HG02678 (cell line): ENCODE results near the gene KRT85.
"Not testable (repeated sequence)": the region's sequence is repeated elsewhere in the genome, so short reads cannot be mapped to it uniquely, and the experiment has no call there.

Experiments used
- ATAC-seq: cut with Tn5 transposase; IDR thresholded peaks from one replicate; pipeline ENCODE4 v1.9.1; 2021; ENCODE audit warnings: mild to moderate bottlenecking, moderate library complexity; ENCODE audit not compliant: unreplicated experiment

The KRT85 gene

DNA sequence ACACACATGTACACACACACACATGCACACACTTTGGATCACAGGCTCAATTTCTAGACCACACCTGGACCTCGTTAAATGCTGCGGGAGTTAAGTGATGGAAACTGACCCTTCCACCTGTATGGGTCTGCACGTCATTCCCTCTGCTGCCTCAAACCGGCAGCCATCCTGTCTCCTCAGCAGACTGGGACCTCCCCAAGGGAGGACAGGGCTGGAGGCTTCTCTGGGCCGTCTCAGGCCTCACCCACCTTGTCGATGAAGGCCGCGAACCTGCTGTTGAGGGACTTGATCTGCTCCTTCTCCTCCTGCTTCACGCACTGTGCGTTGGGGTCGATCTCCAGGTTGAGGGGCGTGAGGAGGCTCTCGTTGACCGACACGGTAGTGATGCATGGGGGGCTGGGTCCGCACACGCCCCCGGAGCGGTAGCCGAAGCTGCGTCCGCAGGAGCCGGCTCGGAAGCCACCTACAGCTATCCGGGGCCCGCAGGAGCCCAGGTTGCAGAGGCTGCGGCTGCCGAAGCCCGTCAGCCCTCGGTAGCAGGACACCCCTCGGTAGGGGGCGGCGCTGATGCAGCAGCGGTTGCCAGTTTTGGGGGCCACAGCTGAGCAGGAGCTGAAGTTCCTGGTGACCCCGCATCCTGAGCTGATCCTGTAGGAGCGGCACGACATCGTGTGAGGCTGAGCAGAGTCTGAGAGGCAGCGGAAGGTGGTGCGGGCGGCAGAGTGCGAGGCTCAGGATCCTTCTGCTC lies at the start of gene KRT85:
Gene KRT85, minus strand, starts transcription at position 744 of the 748 bp plus-strand sequence. Its CDS starts 76 bp downstream, at position 668.
- ATAC-seq = no peak

DNA sequence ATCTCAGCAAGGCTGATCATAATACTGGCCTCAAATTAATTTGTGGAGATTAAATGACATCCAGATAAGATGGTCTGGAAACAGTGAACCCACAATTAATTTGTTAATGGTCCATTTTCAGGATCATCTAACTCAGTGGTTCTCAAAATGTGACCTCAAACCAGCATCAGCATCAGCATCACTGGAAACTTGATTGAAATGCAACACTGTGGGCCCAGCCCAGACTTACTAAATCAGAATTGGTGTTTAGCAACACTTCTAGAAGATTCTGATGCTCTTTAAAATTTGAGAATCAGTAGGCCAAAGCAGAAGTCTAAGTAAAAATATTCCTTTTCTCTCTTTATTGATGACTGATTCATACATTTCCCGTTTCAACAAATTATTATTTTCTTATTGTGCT lies 49.5 kb upstream of the KRT85 start:
- ATAC-seq = no peak

DNA sequence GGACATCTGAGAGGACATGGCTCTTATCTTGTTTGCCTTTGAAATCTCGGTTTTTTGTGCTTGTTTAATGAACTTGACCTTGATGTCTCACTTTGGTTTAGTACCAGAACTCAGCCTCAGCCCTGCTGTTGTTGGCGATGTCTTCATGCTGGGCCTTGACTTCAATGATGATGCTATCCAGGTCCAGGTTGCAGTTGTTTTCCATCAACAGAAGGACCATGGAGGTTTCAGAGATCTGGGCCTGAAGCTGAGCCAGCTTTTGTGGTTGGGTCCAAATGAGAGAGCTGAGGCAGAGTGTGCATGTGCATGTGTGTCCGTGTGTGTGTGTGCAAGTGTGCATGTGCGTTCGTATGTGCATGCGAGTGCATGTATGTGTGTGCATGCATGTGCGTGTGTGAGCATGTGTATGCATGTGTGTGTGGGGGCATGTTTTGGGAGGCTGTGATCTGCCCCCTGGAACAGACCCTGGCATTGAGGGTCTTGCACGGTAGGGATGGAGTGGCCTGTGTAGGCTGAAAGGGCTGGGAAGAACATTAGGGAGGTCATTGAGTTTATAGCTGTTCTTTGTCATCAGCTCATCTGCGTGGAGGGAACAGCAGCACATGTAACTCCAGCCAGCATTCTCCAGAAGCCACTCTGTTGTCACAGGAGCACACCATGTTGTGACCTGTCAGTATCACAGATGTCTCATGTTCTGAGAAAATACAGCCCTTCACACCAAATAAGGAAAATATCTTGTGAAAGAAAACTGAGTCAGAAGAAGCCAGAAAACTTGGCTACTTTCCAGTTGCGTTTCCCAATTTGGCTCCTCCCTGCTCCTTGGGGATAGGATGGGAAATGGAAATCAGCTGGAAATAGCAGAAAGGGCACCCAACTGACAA lies 48.8 kb upstream of the KRT85 start:
- ATAC-seq = no peak

DNA sequence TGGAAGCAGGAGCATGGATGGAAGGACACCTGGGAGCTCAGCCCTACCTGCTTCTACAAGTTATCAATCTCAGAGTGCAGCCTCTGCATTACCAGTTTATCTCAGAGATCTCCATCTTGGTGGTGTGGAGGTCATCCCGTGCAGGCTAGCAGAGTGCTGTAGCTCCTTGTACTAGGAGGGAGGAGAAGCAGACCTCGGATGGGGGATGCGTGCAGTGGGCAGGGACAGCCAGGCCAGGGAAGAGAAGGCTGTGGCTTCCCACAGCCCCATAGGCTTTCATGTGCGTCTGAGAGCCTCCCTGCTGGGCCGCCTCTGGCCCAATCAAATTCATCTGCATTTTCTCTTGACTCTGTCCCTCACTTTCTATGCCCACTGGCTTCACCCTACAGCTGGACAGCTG lies 47.7 kb upstream of the KRT85 start:
- no peak for ATAC-seq

DNA sequence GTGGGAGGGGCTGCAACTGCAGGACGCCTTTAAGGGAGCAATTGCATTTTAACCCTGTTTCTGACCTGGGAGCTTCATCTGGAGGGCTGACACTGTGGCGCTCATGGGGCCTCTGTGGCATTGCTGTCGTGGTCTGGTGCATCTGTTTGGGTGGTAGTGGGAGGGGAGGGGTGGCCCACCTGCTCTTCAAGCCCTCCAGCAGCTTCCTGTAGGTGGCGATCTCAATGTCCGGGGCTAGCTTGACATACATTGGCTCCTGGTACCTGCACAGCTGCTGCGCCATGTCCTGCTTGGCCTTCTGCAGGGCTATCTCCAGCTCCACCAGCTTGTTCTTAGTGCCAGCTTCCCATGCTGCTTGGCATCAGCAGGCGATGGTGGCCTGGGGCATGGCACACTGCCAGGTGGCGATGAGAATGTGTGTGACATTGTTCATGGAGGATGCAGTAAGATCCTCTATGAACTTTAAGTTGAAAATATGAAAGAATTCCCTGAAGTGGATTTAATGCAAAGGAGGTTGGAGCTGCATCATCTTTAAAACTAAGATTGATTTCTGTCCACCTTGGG lies 46.6 kb upstream of the KRT85 start:
- no peak for ATAC-seq

DNA sequence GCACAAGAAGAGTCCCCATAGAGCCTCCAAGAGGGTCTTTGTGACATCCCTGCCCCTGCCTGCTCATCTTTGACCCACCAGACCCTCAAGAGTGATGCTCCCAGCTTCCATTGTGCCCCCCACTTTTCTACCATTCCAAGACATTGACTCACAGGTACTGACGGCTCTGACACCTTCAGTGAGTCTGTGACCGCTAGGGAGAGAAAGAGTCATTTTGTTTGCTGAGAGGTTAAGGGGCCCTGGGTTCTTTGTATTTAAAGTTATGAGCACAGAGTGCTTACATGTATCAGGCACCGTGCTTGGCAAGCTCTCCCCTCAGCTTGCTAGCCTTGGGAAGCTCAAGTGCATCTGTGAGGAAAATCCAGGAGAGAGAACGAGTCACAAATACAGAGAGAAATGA lies 45.9 kb upstream of the KRT85 start:
- no peak for ATAC-seq

DNA sequence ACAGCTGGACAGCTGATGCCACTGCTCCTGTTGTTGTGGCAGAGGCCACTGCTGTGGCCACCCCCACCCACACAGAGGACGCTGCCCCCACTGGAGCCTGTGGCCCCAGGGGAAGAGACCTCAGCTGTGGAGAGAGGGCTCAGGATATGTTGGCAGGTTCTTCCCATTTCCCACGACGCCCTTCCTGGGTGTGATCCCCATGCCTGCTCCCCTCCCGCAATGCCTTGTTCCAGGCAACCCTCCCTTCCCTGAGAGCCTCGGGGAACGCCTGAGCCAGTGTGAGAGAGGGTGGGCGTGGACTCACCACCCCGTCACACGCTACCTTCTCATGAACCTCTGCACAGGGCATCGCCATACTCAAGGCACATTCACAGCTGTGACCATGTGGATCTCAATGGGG lies 44.5 kb upstream of the KRT85 start:
- no peak for ATAC-seq

DNA sequence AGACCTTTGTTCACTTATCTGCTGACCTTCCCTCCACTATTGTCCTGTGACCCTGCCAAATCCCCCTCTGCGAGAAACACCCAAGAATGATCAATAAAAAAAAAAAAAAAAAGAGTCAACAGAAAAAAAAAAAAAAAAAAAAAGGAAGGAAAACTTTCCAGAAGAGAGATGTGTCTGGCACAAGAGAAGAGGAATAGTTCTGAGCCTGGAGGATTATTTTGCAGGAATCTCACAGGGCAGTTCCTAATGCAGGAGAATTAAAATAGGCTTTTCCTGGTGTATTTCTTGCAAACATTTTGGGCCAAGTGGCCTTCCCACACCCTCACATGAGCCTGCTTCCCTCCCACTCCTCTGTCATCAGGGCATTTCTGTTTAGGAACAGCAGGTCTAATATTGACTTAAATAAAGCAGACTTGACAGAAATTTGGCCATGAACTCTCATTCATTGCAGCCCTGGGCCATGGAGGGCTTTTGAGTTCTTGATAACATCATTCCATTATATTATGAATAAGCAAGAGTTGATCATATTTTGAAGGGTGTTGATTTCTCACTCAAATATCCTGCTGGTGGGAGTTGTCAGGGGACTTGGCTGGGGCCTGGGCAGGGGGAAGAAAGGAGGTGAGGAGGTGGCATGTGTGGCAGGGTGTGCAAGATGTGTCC lies 43.4 kb upstream of the KRT85 start:
- not testable (repeated sequence) for ATAC-seq

DNA sequence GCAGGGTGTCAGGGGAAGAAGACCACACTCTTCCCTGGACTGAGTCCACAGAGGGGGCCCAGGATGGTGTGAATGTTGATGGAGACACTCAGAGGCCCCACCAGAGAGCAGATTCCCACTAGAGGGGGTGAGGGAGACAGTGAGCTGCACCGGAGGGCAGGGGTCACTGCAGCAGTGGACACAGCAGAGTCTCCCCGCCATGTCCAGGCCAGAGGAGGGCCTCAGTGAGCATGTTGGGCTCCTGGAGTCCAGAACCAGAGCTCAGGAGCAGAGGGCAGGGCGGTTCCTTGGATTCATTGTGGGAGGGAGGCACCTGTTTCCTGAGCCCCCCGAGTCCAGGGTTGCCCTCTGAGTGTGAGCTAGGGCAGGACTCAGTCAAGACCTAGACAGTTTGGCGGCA lies 40.6 kb upstream of the KRT85 start:
- no peak for ATAC-seq

DNA sequence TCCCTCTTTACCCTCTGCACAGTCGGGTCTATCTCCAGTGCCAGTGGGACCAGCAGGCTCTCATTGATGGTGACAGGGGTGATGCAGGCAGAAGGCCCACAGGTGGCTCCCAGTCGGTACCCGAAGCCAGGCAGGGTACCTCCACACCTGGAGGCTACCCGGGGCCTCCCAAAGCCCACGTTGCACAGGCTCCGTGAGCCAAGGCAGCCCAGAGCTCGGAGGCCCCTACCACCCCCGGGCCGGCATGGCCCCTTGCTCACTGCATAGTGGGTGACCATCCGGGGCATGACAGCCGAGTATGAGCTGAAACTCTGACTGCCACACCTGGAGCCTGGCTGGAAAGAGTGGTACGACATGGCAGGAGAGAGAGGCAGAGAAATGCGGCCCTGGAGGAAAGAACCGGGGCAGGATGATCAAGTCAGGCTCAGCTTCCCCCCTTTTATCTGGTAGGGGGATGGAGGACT lies 38.7 kb upstream of the KRT85 start, which contains the start of gene KRT82:
Gene KRT82, minus strand, starts transcription at position 414 of the 464 bp plus-strand sequence. Its CDS starts 58 bp downstream, at position 356.
- ATAC-seq = no peak

DNA sequence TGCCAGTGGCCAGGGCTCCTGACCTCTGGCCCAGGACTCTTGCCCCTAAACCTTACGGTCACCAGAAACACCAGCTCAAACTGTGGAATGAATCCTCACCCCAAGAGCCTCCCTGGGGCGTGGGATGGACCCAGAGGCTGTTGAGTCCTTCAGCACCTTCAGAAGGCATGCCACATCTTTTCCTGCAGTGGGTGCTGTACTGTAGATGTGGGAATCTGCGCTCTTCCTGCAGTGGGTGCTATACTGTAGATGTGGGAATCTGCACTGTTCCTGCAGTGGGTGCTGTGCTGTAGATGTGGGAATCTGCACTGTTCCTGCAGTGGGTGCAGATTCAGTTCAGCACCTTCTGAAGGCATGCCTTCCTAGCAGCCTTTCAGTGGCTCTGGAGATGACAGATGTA lies 37.7 kb upstream of the KRT85 start:
- no peak for ATAC-seq

DNA sequence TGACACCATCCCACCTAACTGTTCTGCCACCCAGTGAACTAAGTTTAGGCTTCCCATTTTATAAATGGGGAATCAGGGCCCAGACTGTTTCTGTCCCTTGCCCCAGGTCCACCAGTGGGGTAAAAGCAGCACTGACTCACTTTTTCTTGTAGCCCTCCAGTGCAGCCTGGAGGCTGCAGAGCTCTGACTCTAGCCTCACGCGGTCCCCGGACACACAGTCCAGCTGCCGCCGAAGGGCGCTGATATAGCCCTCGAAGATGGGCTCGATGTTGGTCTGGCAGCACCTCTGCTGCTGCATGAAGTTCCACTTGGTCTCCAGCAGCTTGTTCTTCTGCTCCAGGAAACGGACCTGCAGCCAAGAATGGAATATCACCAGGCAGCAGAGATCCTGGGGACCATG lies 36.3 kb upstream of the KRT85 start:
- ATAC-seq = no peak

DNA sequence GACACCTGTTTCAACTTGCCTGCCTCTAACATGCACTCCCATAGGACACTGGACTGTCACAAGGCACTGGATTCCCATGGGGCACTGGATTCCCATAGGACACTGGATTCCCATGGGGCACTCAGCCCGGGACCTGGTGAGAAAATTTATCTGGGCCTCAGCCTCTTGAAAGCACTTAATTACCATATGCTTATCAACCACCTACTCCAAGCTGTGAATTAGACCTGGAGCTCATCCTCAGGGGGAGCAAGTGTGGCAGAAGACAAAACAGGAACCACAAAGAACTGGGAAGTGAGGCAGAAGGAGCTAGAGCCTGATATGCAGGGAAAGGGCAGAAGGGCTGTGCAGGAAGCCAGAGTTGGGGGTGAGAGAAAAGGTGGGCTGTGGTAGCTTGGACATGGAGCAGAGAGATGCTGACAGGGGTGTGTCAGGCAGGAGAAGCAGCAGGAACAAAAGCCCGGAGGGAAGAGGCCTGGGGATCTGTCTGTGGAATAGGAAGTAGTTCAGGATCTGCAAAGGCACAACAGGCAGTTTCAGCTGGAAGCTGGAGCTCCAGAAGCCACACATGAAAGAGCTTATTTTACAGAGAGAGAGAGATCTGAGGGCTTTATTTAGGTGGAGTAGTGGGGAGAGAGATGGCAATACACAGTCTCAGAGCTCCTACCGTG lies 35.7 kb upstream of the KRT85 start:
- no peak for ATAC-seq

DNA sequence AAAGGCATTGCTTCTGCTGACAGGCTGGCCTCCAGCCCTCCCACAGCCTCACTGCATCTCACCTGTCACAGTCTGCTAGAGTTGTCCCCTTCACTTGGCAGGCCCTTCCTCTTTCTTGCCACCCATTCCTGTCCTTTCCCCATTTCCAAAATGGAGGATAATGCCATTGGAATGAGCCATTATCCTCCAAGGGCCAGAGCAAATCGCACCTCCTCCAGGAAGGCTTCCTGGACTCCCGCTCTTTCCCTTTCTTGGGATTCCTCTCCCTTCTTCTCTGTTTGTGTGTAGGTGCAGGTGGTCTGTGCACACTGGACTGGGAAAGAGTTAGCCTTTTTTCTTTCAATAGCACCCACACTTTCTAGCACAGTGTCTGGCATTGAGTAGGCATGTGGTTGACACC lies 35.1 kb upstream of the KRT85 start:
- no peak for ATAC-seq

DNA sequence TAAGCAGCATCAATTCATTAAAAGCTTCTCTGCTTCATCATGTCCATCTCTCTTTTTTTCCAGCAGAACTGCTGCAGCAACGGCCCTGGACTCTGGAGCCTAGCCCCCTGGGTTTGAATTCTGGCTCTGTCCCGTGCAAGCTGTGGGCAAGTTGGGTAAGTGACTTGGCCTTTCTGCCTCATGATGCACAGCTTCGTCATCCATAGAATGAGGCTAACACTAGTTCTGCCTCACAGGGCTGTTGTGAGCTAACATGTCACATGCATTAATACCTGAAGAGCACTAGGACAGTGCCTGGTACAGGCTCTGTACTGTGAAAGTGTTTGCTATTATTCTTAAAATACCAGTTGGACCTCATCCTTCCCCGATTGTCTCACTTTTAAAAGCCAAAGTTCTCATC lies 34.6 kb upstream of the KRT85 start:
- ATAC-seq = no peak

DNA sequence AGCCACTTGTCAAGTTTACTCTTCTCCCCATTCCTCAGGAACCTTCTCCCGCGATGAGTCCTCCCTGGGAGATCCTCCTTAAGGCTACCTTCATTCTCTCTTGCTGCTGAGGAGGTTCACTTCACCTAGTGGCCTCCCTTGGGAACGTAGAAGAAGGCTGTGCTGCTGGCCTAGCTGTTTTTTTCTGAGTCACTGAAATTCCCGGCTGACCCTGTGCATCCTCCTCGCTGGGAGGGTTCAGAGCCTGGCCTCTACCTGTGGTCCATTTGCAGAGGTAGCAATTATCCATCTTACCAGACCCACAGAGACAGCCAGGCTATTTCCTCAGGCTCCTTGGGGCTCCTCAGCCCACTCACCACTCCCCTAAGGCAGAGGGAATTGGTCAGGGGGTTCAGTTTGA lies 34.2 kb upstream of the KRT85 start:
- no peak for ATAC-seq

DNA sequence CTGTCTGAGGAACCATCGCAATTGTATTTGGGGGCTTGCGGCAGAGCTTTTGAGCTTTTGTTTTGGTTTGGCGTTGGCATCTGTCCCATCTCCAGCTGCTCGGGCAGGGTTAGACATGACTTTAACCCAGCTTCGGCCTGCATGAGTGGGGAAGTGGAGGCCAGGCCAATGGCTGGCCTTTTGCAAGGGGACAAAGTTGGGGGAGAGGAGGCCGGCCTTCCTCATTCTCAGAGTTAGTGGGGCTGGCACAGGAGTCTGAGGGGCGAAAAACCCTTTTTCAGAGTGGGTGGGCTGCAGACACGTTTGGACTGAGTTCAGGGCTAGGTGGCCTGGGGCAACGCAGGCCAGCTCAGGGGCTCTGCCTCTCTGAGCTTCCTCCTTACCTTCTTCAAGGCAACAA lies 33.6 kb upstream of the KRT85 start:
- no peak for ATAC-seq

DNA sequence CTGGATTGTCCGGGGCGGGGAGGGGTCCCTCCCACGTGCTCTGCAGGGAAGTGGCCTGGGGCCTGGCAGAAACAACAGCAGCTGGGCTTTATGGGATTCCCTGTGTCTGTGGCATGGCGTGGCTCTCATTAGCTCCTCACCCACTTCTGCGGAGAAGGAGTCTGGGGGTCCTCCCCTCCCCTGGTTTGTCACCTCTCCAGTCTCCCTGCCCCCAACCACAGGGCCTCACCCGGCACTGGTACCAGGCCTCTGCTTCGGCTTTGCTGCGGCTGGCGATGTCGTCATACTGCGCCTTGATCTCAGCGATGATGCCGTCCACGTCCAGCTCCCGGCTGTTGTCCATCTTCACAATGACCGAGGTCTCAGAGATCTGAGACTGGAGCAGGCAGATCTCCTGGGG lies 32.5 kb upstream of the KRT85 start:
- ATAC-seq = no peak

DNA sequence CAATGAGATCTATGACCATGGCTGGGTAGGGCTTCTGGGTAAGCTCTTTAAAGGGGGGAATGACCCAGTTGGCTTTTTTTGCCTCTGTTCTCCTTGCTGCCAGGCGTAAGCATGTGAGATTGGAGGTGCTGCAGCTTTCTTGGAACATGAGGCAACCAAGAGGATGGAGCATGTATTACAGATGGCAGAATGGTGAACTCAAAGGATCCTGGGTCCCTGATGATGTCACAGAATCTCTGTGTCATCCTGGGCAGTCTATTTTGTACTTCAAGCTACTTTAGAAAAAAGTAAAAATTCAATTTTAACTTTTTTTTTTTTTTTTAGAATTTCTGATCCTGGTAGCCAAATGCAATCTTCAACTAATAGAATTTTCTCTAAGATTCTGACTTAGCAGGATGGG lies 30.9 kb upstream of the KRT85 start:
- no peak for ATAC-seq

DNA sequence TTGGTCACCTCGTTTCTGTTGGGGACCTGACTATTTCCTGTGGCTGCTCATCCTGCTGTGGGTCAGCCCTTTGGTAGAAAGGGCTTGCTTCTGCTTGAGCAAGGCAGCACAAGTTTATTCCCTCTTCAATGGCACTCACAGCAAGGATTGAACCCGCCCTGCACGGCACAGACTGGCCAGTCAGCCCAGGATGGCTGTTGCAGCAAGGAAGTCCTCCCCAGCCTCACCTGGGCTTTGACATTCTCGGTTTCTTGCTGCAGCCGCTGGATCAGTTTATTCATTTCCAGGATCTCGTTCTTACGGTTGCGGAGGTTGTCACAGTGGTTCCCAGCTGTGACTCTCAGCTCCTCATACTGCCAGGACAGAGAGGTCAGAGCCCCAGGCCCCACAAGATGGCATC lies 29.4 kb upstream of the KRT85 start:
- no peak for ATAC-seq
